Natural killer cell (primary cell): ENCODE data around the gene ARL13B. TPM values are rescaled to one million over a fixed set of nuclear protein-coding genes. Genes with fewer than 3 reads are reported as not detected.

Source experiments
- ATAC-seq, 3 donors: fragments of 150-1000 bp in 2 of 3; fragments of 200-7000 bp in 1 of 3; cut with Tn5 transposase; 1 replicate in 1 of 3; 2 replicates in 2 of 3; pipeline ENCODE4 v1.10.0; 2021; ENCODE audit warnings: mild to moderate bottlenecking in 2 of 3, moderate library complexity in 2 of 3
- DNase-seq, 2 donors: peaks; one replicate each; pipeline versions ENCODE4 v3.0.0 to v3.0.0-alpha.2; 2013 to 2021; ENCODE audit warnings: mixed read lengths in 1 of 2
- H3K27ac ChIP-seq: one replicate; pipeline ENCODE4 v1.5.1; 2013; ENCODE audit warnings: mild to moderate bottlenecking, low read length
- H3K27me3 ChIP-seq: one replicate; pipeline ENCODE4 v1.6.1; 2013; ENCODE audit warnings: low read length; ENCODE audit not compliant: control insufficient read depth, insufficient read depth
- H3K36me3 ChIP-seq: one replicate; pipeline ENCODE4 v1.6.1; 2013; ENCODE audit warnings: low read length; ENCODE audit not compliant: control insufficient read depth, insufficient read depth
- H3K4me1 ChIP-seq: one replicate; pipeline ENCODE4 v1.6.1; 2013; ENCODE audit warnings: low read length; ENCODE audit not compliant: control insufficient read depth, insufficient read depth
- H3K4me3 ChIP-seq: one replicate; pipeline ENCODE4 v1.5.1; 2013; ENCODE audit warnings: low read length
- H3K9me3 ChIP-seq: one replicate; pipeline ENCODE4 v1.6.1; 2013; ENCODE audit warnings: low read length; ENCODE audit not compliant: control insufficient read depth, insufficient read depth
- H3K27ac Mint-ChIP-seq, 2 donors: one replicate each; pipeline ENCODE4 v1.8.0; 2022; ENCODE audit warnings: mild to moderate bottlenecking in 2 of 2, mixed read lengths in 2 of 2, moderate library complexity in 1 of 2
- H3K27me3 Mint-ChIP-seq, 2 donors: one replicate each; pipeline ENCODE4 v1.8.0; 2022; ENCODE audit warnings: low read depth in 2 of 2, mixed read lengths in 2 of 2
- H3K36me3 Mint-ChIP-seq: one replicate; pipeline ENCODE4 v1.8.0; 2022; ENCODE audit warnings: mixed read lengths
- H3K4me1 Mint-ChIP-seq, 2 donors: one replicate each; pipeline ENCODE4 v1.8.0; 2022; ENCODE audit warnings: mixed read lengths in 2 of 2
- H3K4me3 Mint-ChIP-seq: one replicate; pipeline ENCODE4 v1.8.0; 2022; ENCODE audit warnings: mild to moderate bottlenecking, moderate library complexity, mixed read lengths
- H3K9me3 Mint-ChIP-seq, 2 donors: one replicate each; pipeline ENCODE4 v1.8.0; 2022; ENCODE audit warnings: mixed read lengths in 2 of 2
- WGBS: methylation state at CpG from one replicate; pipeline ENCODE4 v1.1.7; 2013; ENCODE audit warnings: missing lambda C conversion rate; ENCODE audit not compliant: insufficient coverage; 5-methylcytosine and 5-hydroxymethylcytosine counted together
- intact Hi-C: fragments of 100-400 bp; cut with micrococcal nuclease; formaldehyde crosslinking; loops from one replicate; pipeline ENCODE4 v1.14.2; 2022
- total RNA-seq, 4 donors: library from RNA; stranded (reverse); fragments of 120-200 nt in 1 of 4; gene quantifications; one replicate each; pipeline versions ENCODE4 v1.2.3 to v1.2.4, GENCODE V29; 2013 to 2022
- TF ChIP-seq, protein P1 (sequence below): fragments of 200-600 bp; IDR thresholded peaks from one replicate; pipeline ENCODE4 v1.8.0; 2022; ENCODE audit warnings: antibody characterized with exemption

ARL13B gene
- total RNA-seq, 3 donors from 2014 or later (not counting 1 experiment from before 2014, with no cell fraction given): 8.3 to 14.3 (median 10.5) TPM

GRCh38 chr3:94015025-94015424 is 35.1 kb downstream of the ARL13B start:
- Mint-ChIP-seq H3K4me3 (no peak overlapping the region), H3K27me3 (no peaks in the 10 kb centered on the region), H3K4me1 (no peaks in the 10 kb centered on the region), H3K36me3 (no peaks in the 10 kb centered on the region), H3K27ac (no peak overlapping the region), H3K9me3 (no peaks in the 10 kb centered on the region)
- DNase-seq (peak in 1 of 2 donors; percentile 3), ATAC-seq (no peak)
- H3K27me3 ChIP-seq: no peaks in the 10 kb centered on the region
- intact Hi-C loops: no loop called here
- H3K9me3 ChIP-seq: no peaks in the 10 kb centered on the region
- TF ChIP-seq, protein P1, sequence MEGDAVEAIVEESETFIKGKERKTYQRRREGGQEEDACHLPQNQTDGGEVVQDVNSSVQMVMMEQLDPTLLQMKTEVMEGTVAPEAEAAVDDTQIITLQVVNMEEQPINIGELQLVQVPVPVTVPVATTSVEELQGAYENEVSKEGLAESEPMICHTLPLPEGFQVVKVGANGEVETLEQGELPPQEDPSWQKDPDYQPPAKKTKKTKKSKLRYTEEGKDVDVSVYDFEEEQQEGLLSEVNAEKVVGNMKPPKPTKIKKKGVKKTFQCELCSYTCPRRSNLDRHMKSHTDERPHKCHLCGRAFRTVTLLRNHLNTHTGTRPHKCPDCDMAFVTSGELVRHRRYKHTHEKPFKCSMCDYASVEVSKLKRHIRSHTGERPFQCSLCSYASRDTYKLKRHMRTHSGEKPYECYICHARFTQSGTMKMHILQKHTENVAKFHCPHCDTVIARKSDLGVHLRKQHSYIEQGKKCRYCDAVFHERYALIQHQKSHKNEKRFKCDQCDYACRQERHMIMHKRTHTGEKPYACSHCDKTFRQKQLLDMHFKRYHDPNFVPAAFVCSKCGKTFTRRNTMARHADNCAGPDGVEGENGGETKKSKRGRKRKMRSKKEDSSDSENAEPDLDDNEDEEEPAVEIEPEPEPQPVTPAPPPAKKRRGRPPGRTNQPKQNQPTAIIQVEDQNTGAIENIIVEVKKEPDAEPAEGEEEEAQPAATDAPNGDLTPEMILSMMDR: no peak
- no CpG with 5 or more reads among the region's 1 CpG for WGBS
- H3K27ac ChIP-seq: no peak overlapping the region
- no peaks in the 10 kb centered on the region for H3K36me3 ChIP-seq
- no peak overlapping the region for H3K4me3 ChIP-seq
- H3K4me1 ChIP-seq: no peaks in the 10 kb centered on the region

GRCh38 chr3:94019659-94020058 is 39.7 kb downstream of the ARL13B start:
- no peaks in the 10 kb centered on the region for H3K4me1 ChIP-seq
- Mint-ChIP-seq H3K36me3 (no peaks in the 10 kb centered on the region), H3K27ac (peak overlapping the region in 1 of 2 donors; percentile 1), H3K4me1 (no peaks in the 10 kb centered on the region), H3K4me3 (no peak overlapping the region), H3K9me3 (no peaks in the 10 kb centered on the region), H3K27me3 (no peaks in the 10 kb centered on the region)
- H3K27me3 ChIP-seq: no peaks in the 10 kb centered on the region
- no peaks in the 10 kb centered on the region for H3K36me3 ChIP-seq
- ATAC-seq: no peak
- intact Hi-C loops: no loop called here
- H3K4me3 ChIP-seq: no peak overlapping the region
- H3K27ac ChIP-seq: no peak overlapping the region
- H3K9me3 ChIP-seq: no peaks in the 10 kb centered on the region
- TF ChIP-seq, protein P1: no peak
- 92% methylated on average over 2 of the region's 2 CpGs for WGBS
- no peak for DNase-seq

GRCh38 chr3:94020293-94020692 is 40.3 kb downstream of the ARL13B start:
- H3K36me3 ChIP-seq: no peaks in the 10 kb centered on the region
- TF ChIP-seq, protein P1: no peak
- intact Hi-C loops: no loop called here
- H3K4me1 ChIP-seq: no peaks in the 10 kb centered on the region
- no peak overlapping the region for H3K27ac ChIP-seq
- no peaks in the 10 kb centered on the region for H3K4me1 Mint-ChIP-seq
- ATAC-seq (no peak), DNase-seq (no peak)
- WGBS: 100% methylated on average over 2 of the region's 3 CpGs
- H3K27ac Mint-ChIP-seq: no peak overlapping the region
- H3K4me3 Mint-ChIP-seq: no peak overlapping the region
- H3K4me3 ChIP-seq: no peak overlapping the region
- no peaks in the 10 kb centered on the region for H3K9me3 ChIP-seq
- no peaks in the 10 kb centered on the region for H3K27me3 ChIP-seq
- no peaks in the 10 kb centered on the region for H3K9me3 Mint-ChIP-seq
- no peaks in the 10 kb centered on the region for H3K36me3 Mint-ChIP-seq
- H3K27me3 Mint-ChIP-seq: no peaks in the 10 kb centered on the region

GRCh38 chr3:94024385-94024784 is 44.4 kb downstream of the ARL13B start:
- Histone ChIP-seq H3K4me3 (no peak overlapping the region), H3K9me3 (no peaks in the 10 kb centered on the region), H3K27ac (no peak overlapping the region), H3K36me3 (no peaks in the 10 kb centered on the region), H3K27me3 (no peaks in the 10 kb centered on the region), H3K4me1 (no peaks in the 10 kb centered on the region)
- Mint-ChIP-seq H3K9me3 (no peaks in the 10 kb centered on the region), H3K27me3 (no peaks in the 10 kb centered on the region), H3K4me1 (no peaks in the 10 kb centered on the region), H3K27ac (no peak overlapping the region), H3K4me3 (no peak overlapping the region), H3K36me3 (no peaks in the 10 kb centered on the region)
- 100% methylated on average over 1 of the region's 3 CpGs for WGBS
- no peak for ATAC-seq
- TF ChIP-seq, protein P1: no peak
- no peak for DNase-seq
- intact Hi-C loops: no loop called here
